Adipose tissue (tissue), 3 donors: ENCODE results near the gene C3orf80. TPM values are rescaled to one million over a fixed set of nuclear protein-coding genes. Genes with fewer than 3 reads are reported as not detected.

ENCODE experiments used
- H3K27ac ChIP-seq: one replicate; pipeline ENCODE4 v1.5.1; 2013; ENCODE audit warnings: low read depth, low read length
- WGBS, 3 donors: extraction: QIAGEN DNeasy Blood & Tissue Kit; methylation state at CpG; one replicate each; pipeline ENCODE4 v1.1.7; 2013; 5-methylcytosine and 5-hydroxymethylcytosine counted together
- polyA plus RNA-seq, 3 donors: library from polyadenylated mRNA; stranded (reverse); fragments of 200-250 nt; gene quantifications; one replicate each; pipeline ENCODE4 v1.2.3, GENCODE V29; 2013
- donor health status: healthy with polysubstance abuse.
- donor health status: Bipolar disorder and iron deficiency.
- donor health status: healthy.

C3orf80 gene
- polyA plus RNA-seq, 3 donors: 0.10 to 0.73 (median 0.34) TPM

- WGBS, 3 donors: 66 to 79% (median 67%) methylated on average over 7 of the region's 7 CpGs
- no peak overlapping the region for H3K27ac ChIP-seq
Observed at GRCh38 chr3:160260587-160261270, 35.5 kb downstream of the C3orf80 start.

DNA sequence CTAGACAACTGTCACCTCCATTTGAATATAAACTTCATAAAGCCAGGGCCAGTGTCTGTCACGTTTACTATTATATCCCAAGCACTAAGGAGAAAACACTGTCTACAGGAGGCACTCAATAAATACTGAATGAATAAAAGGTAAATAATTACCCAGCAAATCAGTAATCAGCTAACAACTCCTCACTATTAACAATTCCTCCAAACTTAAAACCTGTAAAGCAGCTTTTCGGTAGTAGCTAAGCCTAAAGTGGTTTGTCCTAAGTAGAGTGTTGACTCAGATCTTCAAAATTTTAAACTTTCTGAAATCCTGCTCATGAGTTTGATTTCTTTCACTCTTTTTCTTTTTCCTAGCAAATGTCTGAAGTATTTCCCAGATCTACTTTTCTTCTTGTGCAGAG is 39.9 kb downstream of the C3orf80 start:
- 71 to 99% (median 92%) methylated on average over 2 of the region's 2 CpGs for WGBS, 3 donors
- no peak overlapping the region for H3K27ac ChIP-seq

Other genes with a start within 250 kb of the C3orf80 start
- 1 to 10 TPM in 1 of 3 donors, under 1 TPM in 2; 0.13 to 1.8 (median 0.48) TPM for gene IL12A, start 236.6 kb upstream of the C3orf80 start, polyA plus RNA-seq
- 10 to 100 TPM in 1 of 3 donors, 1 to 10 TPM in 2; 6.4 to 13.8 (median 7.4) TPM for gene IFT80, start 173.8 kb downstream of the C3orf80 start, polyA plus RNA-seq
- 10 to 100 TPM in 1 of 3 donors, 1 to 10 TPM in 2; 5.0 to 16.5 (median 5.4) TPM for gene SMC4, start 174.2 kb downstream of the C3orf80 start, polyA plus RNA-seq
- under 1 TPM; 0.22 to 0.72 (median 0.22) TPM for gene TRIM59, start 224.4 kb downstream of the C3orf80 start, polyA plus RNA-seq